Natural killer cell (primary cell): ENCODE results near the gene SH3BP1. TPM values are rescaled to one million over a fixed set of nuclear protein-coding genes. Genes with fewer than 3 reads are reported as not detected.

ENCODE experiments used
- ATAC-seq, 3 donors: fragments of 150-1000 bp in 2 of 3; fragments of 200-7000 bp in 1 of 3; cut with Tn5 transposase; 1 replicate in 1 of 3; 2 replicates in 2 of 3; pipeline ENCODE4 v1.10.0; 2021; ENCODE audit warnings: mild to moderate bottlenecking in 2 of 3, moderate library complexity in 2 of 3
- DNase-seq, 2 donors: peaks; one replicate each; pipeline versions ENCODE4 v3.0.0 to v3.0.0-alpha.2; 2013 to 2021; ENCODE audit warnings: mixed read lengths in 1 of 2
- H3K27ac ChIP-seq: one replicate; pipeline ENCODE4 v1.5.1; 2013; ENCODE audit warnings: mild to moderate bottlenecking, low read length
- H3K27me3 ChIP-seq: one replicate; pipeline ENCODE4 v1.6.1; 2013; ENCODE audit warnings: low read length; ENCODE audit not compliant: control insufficient read depth, insufficient read depth
- H3K36me3 ChIP-seq: one replicate; pipeline ENCODE4 v1.6.1; 2013; ENCODE audit warnings: low read length; ENCODE audit not compliant: control insufficient read depth, insufficient read depth
- H3K4me1 ChIP-seq: one replicate; pipeline ENCODE4 v1.6.1; 2013; ENCODE audit warnings: low read length; ENCODE audit not compliant: control insufficient read depth, insufficient read depth
- H3K4me3 ChIP-seq: one replicate; pipeline ENCODE4 v1.5.1; 2013; ENCODE audit warnings: low read length
- H3K9me3 ChIP-seq: one replicate; pipeline ENCODE4 v1.6.1; 2013; ENCODE audit warnings: low read length; ENCODE audit not compliant: control insufficient read depth, insufficient read depth
- H3K27ac Mint-ChIP-seq, 2 donors: one replicate each; pipeline ENCODE4 v1.8.0; 2022; ENCODE audit warnings: mild to moderate bottlenecking in 2 of 2, mixed read lengths in 2 of 2, moderate library complexity in 1 of 2
- H3K27me3 Mint-ChIP-seq, 2 donors: one replicate each; pipeline ENCODE4 v1.8.0; 2022; ENCODE audit warnings: low read depth in 2 of 2, mixed read lengths in 2 of 2
- H3K36me3 Mint-ChIP-seq: one replicate; pipeline ENCODE4 v1.8.0; 2022; ENCODE audit warnings: mixed read lengths
- H3K4me1 Mint-ChIP-seq, 2 donors: one replicate each; pipeline ENCODE4 v1.8.0; 2022; ENCODE audit warnings: mixed read lengths in 2 of 2
- H3K4me3 Mint-ChIP-seq: one replicate; pipeline ENCODE4 v1.8.0; 2022; ENCODE audit warnings: mild to moderate bottlenecking, moderate library complexity, mixed read lengths
- H3K9me3 Mint-ChIP-seq, 2 donors: one replicate each; pipeline ENCODE4 v1.8.0; 2022; ENCODE audit warnings: mixed read lengths in 2 of 2
- CTCF ChIP-seq: fragments of 200-600 bp; IDR thresholded peaks from one replicate; pipeline ENCODE4 v1.8.0; 2022; ENCODE audit warnings: antibody characterized with exemption
- WGBS: methylation state at CpG from one replicate; pipeline ENCODE4 v1.1.7; 2013; ENCODE audit warnings: missing lambda C conversion rate; ENCODE audit not compliant: insufficient coverage; 5-methylcytosine and 5-hydroxymethylcytosine counted together
- intact Hi-C: fragments of 100-400 bp; cut with micrococcal nuclease; formaldehyde crosslinking; loops from one replicate; pipeline ENCODE4 v1.14.2; 2022
- total RNA-seq, 4 donors: library from RNA; stranded (reverse); fragments of 120-200 nt in 1 of 4; gene quantifications; one replicate each; pipeline versions ENCODE4 v1.2.3 to v1.2.4, GENCODE V29; 2013 to 2022

Gene SH3BP1
- total RNA-seq, 3 donors from 2014 or later (not counting 1 experiment from before 2014, with no cell fraction given), result 163 to 189 (median 163) TPM

GRCh38 chr22:37665487-37665886 lies 26.0 kb downstream of the SH3BP1 start:
- no peaks in the 10 kb centered on the region for H3K9me3 ChIP-seq
- Mint-ChIP-seq H3K36me3 (no peaks in the 10 kb centered on the region), H3K4me3 (no peak overlapping the region), H3K27ac (no peak overlapping the region), H3K27me3 (no peaks in the 10 kb centered on the region), H3K9me3 (no peaks in the 10 kb centered on the region), H3K4me1 (peaks cover 22 to 26% of the 10 kb centered on the region in 2 donors)
- no peak for TF ChIP-seq CTCF
- DNase-seq (no peak), ATAC-seq (no peak)
- peaks cover 22% of the 10 kb centered on the region for H3K4me1 ChIP-seq
- intact Hi-C loops, result no loop called here
- no peaks in the 10 kb centered on the region for H3K27me3 ChIP-seq
- 98% methylated on average over 24 of the region's 24 CpGs for WGBS
- peaks cover 6% of the 10 kb centered on the region for H3K36me3 ChIP-seq
- no peak overlapping the region for H3K4me3 ChIP-seq
- H3K27ac ChIP-seq, result no peak overlapping the region

- ATAC-seq (no peak), DNase-seq (no peak)
- Histone ChIP-seq H3K4me1 (peaks cover 29% of the 10 kb centered on the region), H3K4me3 (no peak overlapping the region), H3K27ac (no peak overlapping the region), H3K9me3 (no peaks in the 10 kb centered on the region), H3K36me3 (peaks cover 6% of the 10 kb centered on the region), H3K27me3 (no peaks in the 10 kb centered on the region)
- H3K27ac Mint-ChIP-seq, result no peak overlapping the region
- no peaks in the 10 kb centered on the region for H3K36me3 Mint-ChIP-seq
- no peak for TF ChIP-seq CTCF
- H3K4me1 Mint-ChIP-seq, result peaks cover 11 to 31% of the 10 kb centered on the region in 2 donors
- H3K27me3 Mint-ChIP-seq, result no peaks in the 10 kb centered on the region
- H3K4me3 Mint-ChIP-seq, result no peak overlapping the region
- 86% methylated on average over 5 of the region's 6 CpGs for WGBS
- intact Hi-C loops, result no loop called here
- no peaks in the 10 kb centered on the region for H3K9me3 Mint-ChIP-seq
Observed at GRCh38 chr22:37669586-37669985, 30.1 kb downstream of the SH3BP1 start.

GRCh38 chr22:37672206-37672919 lies 32.9 kb downstream of the SH3BP1 start:
- H3K27me3 ChIP-seq, result no peaks in the 10 kb centered on the region
- no peak for ATAC-seq
- peaks cover 51% of the 10 kb centered on the region for H3K4me1 ChIP-seq
- intact Hi-C loops, result no loop called here
- H3K4me1 Mint-ChIP-seq, result peaks cover 16 to 50% of the 10 kb centered on the region in 2 donors
- H3K36me3 ChIP-seq, result no peaks in the 10 kb centered on the region
- TF ChIP-seq CTCF, result no peak
- peak in 1 of 2 donors; percentile 62 for DNase-seq
- H3K27ac Mint-ChIP-seq, result peak overlapping the region in 1 of 2 donors; percentile 57
- H3K9me3 Mint-ChIP-seq, result no peaks in the 10 kb centered on the region
- 39% methylated on average over 14 of the region's 15 CpGs for WGBS
- H3K27ac ChIP-seq, result no peak overlapping the region
- no peaks in the 10 kb centered on the region for H3K36me3 Mint-ChIP-seq
- H3K4me3 Mint-ChIP-seq, result peak overlapping the region; percentile 25
- no peak overlapping the region for H3K4me3 ChIP-seq
- H3K9me3 ChIP-seq, result no peaks in the 10 kb centered on the region
- H3K27me3 Mint-ChIP-seq, result no peaks in the 10 kb centered on the region
